ENCODE measurements around the gene AP2B1. TPM values are rescaled to one million over a fixed set of nuclear protein-coding genes. Genes with fewer than 3 reads are reported as not detected.

Gene AP2B1
- total RNA-seq, 1 experiment from 2014 or later: 195 TPM

- no peak for TF ChIP-seq CREB1 (CRISPR knock-in tag; IDR thresholded peaks at IDR 0.05)
- no peak for TF ChIP-seq SP1 (CRISPR knock-in tag; conservative IDR thresholded peaks at IDR 0.05)
- TF ChIP-seq JAZF1 (CRISPR knock-in tag; IDR thresholded peaks at IDR 0.05): no peak
- TF ChIP-seq ZNF425 (CRISPR knock-in tag; conservative IDR thresholded peaks at IDR 0.05): no peak
- TF ChIP-seq ATF3 (CRISPR knock-in tag; conservative IDR thresholded peaks at IDR 0.05): no peak
- TF ChIP-seq TEAD4 (CRISPR knock-in tag; IDR thresholded peaks at IDR 0.05): no peak
- TF ChIP-seq JUN (CRISPR knock-in tag; IDR thresholded peaks at IDR 0.05): no peak
- no peak for TF ChIP-seq ETV6 (CRISPR knock-in tag; IDR thresholded peaks at IDR 0.05)
- no peak for TF ChIP-seq NR3C1 (CRISPR knock-in tag; conservative IDR thresholded peaks at IDR 0.05; ENCODE audit: low read depth)
- TF ChIP-seq GRHL2 (CRISPR knock-in tag; IDR thresholded peaks at IDR 0.05; ENCODE audit: insufficient replicate concordance, severe bottlenecking): no peak
- no peak for TF ChIP-seq ATF1 (CRISPR knock-in tag; IDR thresholded peaks at IDR 0.05)
Measured at GRCh38 chr17:35733366-35733765, 146.2 kb downstream of the AP2B1 start (continued).

GRCh38 chr17:35734396-35734795 lies 147.3 kb downstream of the AP2B1 start:
- CTCF ChIA-PET: no interaction called here
- no peak for DNase-seq (ENCODE audit: low spot score)
- H3K36me3 Mint-ChIP-seq: no peaks in the 10 kb centered on the region
- POLR2A ChIA-PET: no interaction called here
- TF ChIP-seq E2F4 (CRISPR knock-in tag; IDR thresholded peaks at IDR 0.05; ENCODE audit: borderline replicate concordance, low read depth): no peak
- TF ChIP-seq AFF4 (CRISPR knock-in tag; IDR thresholded peaks at IDR 0.05; ENCODE audit: borderline replicate concordance): no peak
- H3K4me1 Mint-ChIP-seq: peaks cover 19% of the 10 kb centered on the region
- no peak overlapping the region for H3K27ac Mint-ChIP-seq
- peaks cover 25% of the 10 kb centered on the region for H3K27me3 Mint-ChIP-seq (ENCODE audit: low read depth)
- ATAC-seq: no peak
- no peak overlapping the region for H3K4me3 Mint-ChIP-seq
- H3K9me3 Mint-ChIP-seq: no peaks in the 10 kb centered on the region

- DNase-seq (ENCODE audit: low spot score) (no peak), ATAC-seq (no peak)
- H3K36me3 Mint-ChIP-seq: peaks cover 5% of the 10 kb centered on the region; the same call in 1 of the 2 replicates
- no peak overlapping the region for H3K4me3 Mint-ChIP-seq
- H3K9me3 Mint-ChIP-seq: no peaks in the 10 kb centered on the region
- H3K27me3 Mint-ChIP-seq (ENCODE audit: low read depth): peaks cover 26% of the 10 kb centered on the region
- POLR2A ChIA-PET: no interaction called here
- CTCF ChIA-PET: interaction anchor here (1.3 to 1.6 kb wide), 3 partner anchors 12 to 70 kb away, joined by 4 to 6 read pairs (median 5); no protein-coding TSS in a partner anchor
- peaks cover 14% of the 10 kb centered on the region for H3K4me1 Mint-ChIP-seq
- no peak overlapping the region for H3K27ac Mint-ChIP-seq
- TF ChIP-seq IRF2 (CRISPR knock-in tag; IDR thresholded peaks at IDR 0.05; ENCODE audit: borderline replicate concordance, low read depth) (no peak), SOX15 (CRISPR knock-in tag; IDR thresholded peaks at IDR 0.05) (no peak), ZNF512 (CRISPR knock-in tag; IDR thresholded peaks at IDR 0.05; ENCODE audit: borderline replicate concordance) (no peak), ZNF281 (CRISPR knock-in tag; IDR thresholded peaks at IDR 0.05) (no peak), ZMAT4 (CRISPR knock-in tag; IDR thresholded peaks at IDR 0.05) (no peak), CDX4 (CRISPR knock-in tag; IDR thresholded peaks at IDR 0.05; ENCODE audit: borderline replicate concordance) (no peak)
Measured at GRCh38 chr17:35735036-35735805, 148.1 kb downstream of the AP2B1 start.
